HepG2 (cell line): Measurements from ENCODE around the gene SEC61G. TPM values are rescaled to one million over a fixed set of nuclear protein-coding genes. Genes with fewer than 3 reads are reported as not detected.

ENCODE experiments used
- ARID4A ChIP-seq: sonication (generic); formaldehyde crosslinking; IDR thresholded peaks from 2 replicates; pipeline ENCODE4 v1.5.0; 2020; ENCODE audit warnings: mild to moderate bottlenecking, missing genetic modification reagents, borderline replicate concordance
- ATAD3A ChIP-seq: sonication (generic); formaldehyde crosslinking; IDR thresholded peaks from 2 replicates; pipeline ENCODE4 v1.4.0; 2020; ENCODE audit warnings: missing genetic modification reagents
- BHLHE40 ChIP-seq: IDR thresholded peaks from 2 replicates; pipeline ENCODE4 v1.6.1; 2011; ENCODE audit warnings: low read length, improper control_type of control experiment
- CHD2 ChIP-seq: IDR thresholded peaks from 2 replicates; pipeline ENCODE4 v1.6.1; 2011; ENCODE audit warnings: low read depth, low read length, improper control_type of control experiment
- CREB3 ChIP-seq: sonication (generic); formaldehyde crosslinking; IDR thresholded peaks from 2 replicates; pipeline ENCODE4 v1.5.0; 2020; ENCODE audit warnings: missing genetic modification reagents
- SNRNP70 ChIP-seq: fragments of 200-400 bp; formaldehyde crosslinking; IDR thresholded peaks from 2 replicates; pipeline ENCODE4 v1.6.1; 2017; ENCODE audit warnings: mild to moderate bottlenecking, low read depth, low read length, moderate library complexity
- STAG1 ChIP-seq: sonication (generic); formaldehyde crosslinking; IDR thresholded peaks from 2 replicates; pipeline ENCODE4 v1.4.0; 2020; ENCODE audit warnings: missing genetic modification reagents
- THRA ChIP-seq: sonication (generic); formaldehyde crosslinking; IDR thresholded peaks from 2 replicates; pipeline ENCODE4 v1.4.0; 2020; ENCODE audit warnings: missing genetic modification reagents, borderline replicate concordance
- ZNF281 ChIP-seq: sonication (generic); formaldehyde crosslinking; IDR thresholded peaks from 2 replicates; pipeline ENCODE4 v1.4.0; 2020; ENCODE audit warnings: missing genetic modification reagents, borderline replicate concordance
- ZNF3 ChIP-seq: IDR thresholded peaks from 2 replicates; pipeline ENCODE4 v1.7.0; 2017; ENCODE audit warnings: inconsistent platforms
- ZNF414 ChIP-seq: sonication (generic); formaldehyde crosslinking; IDR thresholded peaks from 2 replicates; pipeline ENCODE4 v1.5.0; 2020; ENCODE audit warnings: missing genetic modification reagents
- ZNF430 ChIP-seq: sonication (generic); formaldehyde crosslinking; IDR thresholded peaks from 2 replicates; pipeline ENCODE4 v1.9.0; 2021; ENCODE audit warnings: mild to moderate bottlenecking, missing genetic modification reagents
- ZNF615 ChIP-seq: sonication (generic); formaldehyde crosslinking; IDR thresholded peaks from 2 replicates; pipeline ENCODE4 v1.5.0; 2020; ENCODE audit warnings: mild to moderate bottlenecking, missing genetic modification reagents, borderline replicate concordance
- ZNF710 ChIP-seq: sonication (generic); formaldehyde crosslinking; IDR thresholded peaks from 2 replicates; pipeline ENCODE4 v1.5.0; 2020; ENCODE audit warnings: mild to moderate bottlenecking, missing genetic modification reagents, borderline replicate concordance
- ZNF788 ChIP-seq: sonication (generic); formaldehyde crosslinking; IDR thresholded peaks from 2 replicates; pipeline ENCODE4 v1.5.0; 2020; ENCODE audit warnings: mild to moderate bottlenecking, missing genetic modification reagents, borderline replicate concordance
- polyA plus RNA-seq, 8 experiments: library from polyadenylated mRNA; depleted of rRNA in 3 of 8; stranded (reverse) in 7 of 8; unstranded in 1 of 8; fragments of >200 nt; fragmentation: Illumina TruSeq in 4 of 8; extraction: Trizol in 4 of 8; gene quantifications; 2 replicates each; pipeline versions ENCODE4 v1.2.1 to v1.2.3, GENCODE V29; 2011 to 2016; ENCODE audit warnings: low read depth in 4 of 8, missing spikeins in 1 of 8, mixed read lengths in 1 of 8; ENCODE audit not compliant: insufficient read depth in 1 of 8
- total RNA-seq, 5 experiments: library from RNA; depleted of rRNA; stranded (reverse); fragments of >200 nt; fragmentation: Illumina TruSeq; extraction: Trizol; gene quantifications; 2 replicates each; pipeline ENCODE4 v1.2.3, GENCODE V29; 2016; ENCODE audit warnings: low read depth in 1 of 5

Gene SEC61G
- total and polyA plus RNA-seq, 2 of the 13 experiments (the other 11 are each of a cell fraction or from before 2014, with no cell fraction given), result 126 to 328 TPM

GRCh38 chr7:54758702-54759592, at the start of gene SEC61G (continued):
- TF ChIP-seq ZNF710 (CRISPR knock-in tag), result no peak
- no peak for TF ChIP-seq BHLHE40
- TF ChIP-seq STAG1 (CRISPR knock-in tag), result no peak
- TF ChIP-seq ZNF430, result peak; percentile 52; the same call in 1 of the 2 replicates
- TF ChIP-seq CHD2, result no peak
- peak; percentile 58; the same call in 1 of the 2 replicates for TF ChIP-seq CREB3
- TF ChIP-seq ZNF281 (CRISPR knock-in tag), result no peak; the same call in 1 of the 2 replicates
- no peak; the same call in 1 of the 2 replicates for TF ChIP-seq ZNF615
- no peak for TF ChIP-seq ATAD3A (CRISPR knock-in tag)
- TF ChIP-seq ARID4A (CRISPR knock-in tag), result peak; percentile 90; the same call in 1 of the 2 replicates
- no peak for TF ChIP-seq ZNF3 (CRISPR knock-in tag)
- TF ChIP-seq SNRNP70, result no peak
- peak; percentile 73; the same call in 1 of the 2 replicates for TF ChIP-seq ZNF788 (CRISPR knock-in tag)
- no peak for TF ChIP-seq ZNF414
- TF ChIP-seq THRA (CRISPR knock-in tag), result no peak
